SK-N-SH (cell line): ENCODE measurements around the gene ZNF718.

Experiments used
- EP300 ChIP-seq, 2 experiments: IDR thresholded peaks; 2 replicates each; pipeline versions ENCODE4 v1.4.0 to v1.6.1; 2012; ENCODE audit warnings: borderline replicate concordance in 1 of 2, low read depth in 1 of 2, low read length in 1 of 2
- JUND ChIP-seq: IDR thresholded peaks from 2 replicates; pipeline ENCODE4 v1.4.0; 2012
- POLR2AphosphoS5 ChIP-seq: IDR thresholded peaks from 2 replicates; pipeline ENCODE4 v1.6.1; 2012; ENCODE audit warnings: low read depth, low read length
- RFX5 ChIP-seq: IDR thresholded peaks from 2 replicates; pipeline ENCODE4 v1.6.1; 2012; ENCODE audit warnings: mild to moderate bottlenecking, improper control_type of control experiment, low read length
- TEAD4 ChIP-seq: IDR thresholded peaks from 2 replicates; pipeline ENCODE4 v1.4.0; 2012; ENCODE audit warnings: mild to moderate bottlenecking, borderline replicate concordance; ENCODE audit not compliant: insufficient read depth
- TF ChIP-seq, protein P1 (sequence below): fragments of 200-600 bp; sonication (generic); IDR thresholded peaks from 2 replicates; pipeline ENCODE4 v1.6.1; 2017; ENCODE audit warnings: antibody characterized with exemption, mild to moderate bottlenecking, moderate library complexity
- TF ChIP-seq, protein P2 (sequence below): IDR thresholded peaks from 2 replicates; pipeline ENCODE4 v1.4.0; 2012; ENCODE audit warnings: low read depth

DNA sequence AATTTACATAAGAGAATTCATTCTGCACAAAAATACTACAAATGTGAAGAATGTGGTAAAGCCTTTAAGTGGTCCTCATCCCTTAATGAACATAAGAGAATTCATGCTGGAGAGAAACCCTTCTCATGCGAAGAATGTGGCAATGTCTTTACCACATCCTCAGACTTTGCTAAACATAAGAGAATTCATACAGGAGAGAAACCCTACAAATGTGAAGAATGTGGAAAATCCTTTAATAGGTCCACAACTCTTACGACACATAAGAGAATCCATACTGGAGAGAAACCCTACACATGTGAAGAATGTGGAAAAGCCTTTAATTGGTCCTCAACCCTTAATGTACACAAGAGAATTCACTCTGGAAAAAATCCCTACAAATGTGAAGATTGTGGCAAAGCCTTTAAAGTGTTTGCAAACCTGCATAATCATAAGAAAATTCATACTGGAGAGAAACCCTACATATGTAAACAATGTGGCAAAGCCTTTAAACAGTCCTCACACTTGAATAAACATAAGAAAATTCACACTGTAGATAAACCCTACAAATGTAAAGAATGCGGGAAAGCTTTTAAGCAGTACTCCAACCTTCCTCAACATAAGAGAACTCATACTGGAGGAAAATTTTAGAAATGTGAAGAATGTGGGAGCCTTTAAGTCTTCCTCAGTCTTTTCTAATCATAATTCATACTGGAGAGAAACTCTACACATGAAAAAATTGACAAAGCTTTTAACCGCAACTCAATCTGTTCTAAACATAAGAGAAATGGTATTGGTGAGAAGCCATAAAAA, 37.4 kb downstream of the ZNF718 start:
- TF ChIP-seq, protein P1, sequence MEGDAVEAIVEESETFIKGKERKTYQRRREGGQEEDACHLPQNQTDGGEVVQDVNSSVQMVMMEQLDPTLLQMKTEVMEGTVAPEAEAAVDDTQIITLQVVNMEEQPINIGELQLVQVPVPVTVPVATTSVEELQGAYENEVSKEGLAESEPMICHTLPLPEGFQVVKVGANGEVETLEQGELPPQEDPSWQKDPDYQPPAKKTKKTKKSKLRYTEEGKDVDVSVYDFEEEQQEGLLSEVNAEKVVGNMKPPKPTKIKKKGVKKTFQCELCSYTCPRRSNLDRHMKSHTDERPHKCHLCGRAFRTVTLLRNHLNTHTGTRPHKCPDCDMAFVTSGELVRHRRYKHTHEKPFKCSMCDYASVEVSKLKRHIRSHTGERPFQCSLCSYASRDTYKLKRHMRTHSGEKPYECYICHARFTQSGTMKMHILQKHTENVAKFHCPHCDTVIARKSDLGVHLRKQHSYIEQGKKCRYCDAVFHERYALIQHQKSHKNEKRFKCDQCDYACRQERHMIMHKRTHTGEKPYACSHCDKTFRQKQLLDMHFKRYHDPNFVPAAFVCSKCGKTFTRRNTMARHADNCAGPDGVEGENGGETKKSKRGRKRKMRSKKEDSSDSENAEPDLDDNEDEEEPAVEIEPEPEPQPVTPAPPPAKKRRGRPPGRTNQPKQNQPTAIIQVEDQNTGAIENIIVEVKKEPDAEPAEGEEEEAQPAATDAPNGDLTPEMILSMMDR, result no peak
- TF ChIP-seq, protein P2, sequence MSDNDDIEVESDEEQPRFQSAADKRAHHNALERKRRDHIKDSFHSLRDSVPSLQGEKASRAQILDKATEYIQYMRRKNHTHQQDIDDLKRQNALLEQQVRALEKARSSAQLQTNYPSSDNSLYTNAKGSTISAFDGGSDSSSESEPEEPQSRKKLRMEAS, result no peak
- TF ChIP-seq RFX5, result no peak
- TF ChIP-seq EP300 (IDR thresholded peaks at IDR 0.05; ENCODE audit: borderline replicate concordance in 1 of 2, low read depth in 1 of 2, low read length in 1 of 2), result no peak
- TF ChIP-seq POLR2AphosphoS5, result no peak
- no peak for TF ChIP-seq JUND
- no peak for TF ChIP-seq TEAD4
